ENCODE results near the gene ADSS2.
"Not testable (repeated sequence)": the region's sequence is repeated elsewhere in the genome, so short reads cannot be mapped to it uniquely, and the experiment has no call there.

ADSS2 gene

DNA sequence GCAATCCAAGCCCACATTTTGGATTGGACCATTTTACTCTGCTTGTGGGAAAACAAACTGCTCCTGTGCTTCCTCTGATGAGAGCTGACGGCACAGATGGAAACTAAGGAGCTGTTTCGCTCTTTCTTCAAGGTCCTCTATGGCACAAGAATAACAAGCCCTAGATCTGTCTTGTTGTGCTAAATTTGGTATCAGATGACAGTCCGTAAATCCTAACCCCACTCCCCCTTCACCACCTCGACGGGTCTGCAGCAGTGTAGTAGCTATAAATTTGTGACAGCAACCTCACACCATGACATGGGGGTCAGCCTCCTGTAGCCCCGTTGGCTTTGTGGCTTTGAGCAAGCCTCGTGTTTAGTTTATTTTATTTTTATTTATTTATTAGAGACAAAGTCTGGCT lies 85.9 kb downstream of the ADSS2 start:
- Histone ChIP-seq H3K27ac (ENCODE audit: low read length) (no peak overlapping the region), H3K4me1 (ENCODE audit: insufficient read depth, low read length) (no peaks in the 10 kb centered on the region), H3K79me2 (ENCODE audit: insufficient read depth, low read length) (no peaks in the 10 kb centered on the region), H4K20me1 (ENCODE audit: insufficient read depth, low read length) (no peaks in the 10 kb centered on the region), H3K27me3 (ENCODE audit: insufficient read depth, low read length, poor library complexity) (no peaks in the 10 kb centered on the region), H3K4me2 (ENCODE audit: insufficient read depth, low read length) (no peak overlapping the region), H2AFZ (ENCODE audit: low read depth, low read length) (no peak overlapping the region), H3K9me3 (ENCODE audit: insufficient read depth, low read length, severe bottlenecking) (no peaks in the 10 kb centered on the region), H3K36me3 (ENCODE audit: insufficient read depth, low read length) (no peaks in the 10 kb centered on the region), H3K9ac (ENCODE audit: low read depth, low read length) (no peak overlapping the region), H3K4me3 (ENCODE audit: low read depth in 1 of 2, low read length in 2 of 2) (no peak overlapping the region)
- ATAC-seq (ENCODE audit: insufficient read depth, low read depth) (no peak), DNase-seq (no peak)
- TF ChIP-seq EZH2 (IDR thresholded peaks at IDR 0.05; ENCODE audit: borderline replicate concordance, low read depth, low read length, severe bottlenecking): no peak
- TF ChIP-seq, protein P1, sequence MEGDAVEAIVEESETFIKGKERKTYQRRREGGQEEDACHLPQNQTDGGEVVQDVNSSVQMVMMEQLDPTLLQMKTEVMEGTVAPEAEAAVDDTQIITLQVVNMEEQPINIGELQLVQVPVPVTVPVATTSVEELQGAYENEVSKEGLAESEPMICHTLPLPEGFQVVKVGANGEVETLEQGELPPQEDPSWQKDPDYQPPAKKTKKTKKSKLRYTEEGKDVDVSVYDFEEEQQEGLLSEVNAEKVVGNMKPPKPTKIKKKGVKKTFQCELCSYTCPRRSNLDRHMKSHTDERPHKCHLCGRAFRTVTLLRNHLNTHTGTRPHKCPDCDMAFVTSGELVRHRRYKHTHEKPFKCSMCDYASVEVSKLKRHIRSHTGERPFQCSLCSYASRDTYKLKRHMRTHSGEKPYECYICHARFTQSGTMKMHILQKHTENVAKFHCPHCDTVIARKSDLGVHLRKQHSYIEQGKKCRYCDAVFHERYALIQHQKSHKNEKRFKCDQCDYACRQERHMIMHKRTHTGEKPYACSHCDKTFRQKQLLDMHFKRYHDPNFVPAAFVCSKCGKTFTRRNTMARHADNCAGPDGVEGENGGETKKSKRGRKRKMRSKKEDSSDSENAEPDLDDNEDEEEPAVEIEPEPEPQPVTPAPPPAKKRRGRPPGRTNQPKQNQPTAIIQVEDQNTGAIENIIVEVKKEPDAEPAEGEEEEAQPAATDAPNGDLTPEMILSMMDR (IDR thresholded peaks at IDR 0.05; ENCODE audit: borderline replicate concordance, extremely low read depth, low read length, poor library complexity, severe bottlenecking): no peak

DNA sequence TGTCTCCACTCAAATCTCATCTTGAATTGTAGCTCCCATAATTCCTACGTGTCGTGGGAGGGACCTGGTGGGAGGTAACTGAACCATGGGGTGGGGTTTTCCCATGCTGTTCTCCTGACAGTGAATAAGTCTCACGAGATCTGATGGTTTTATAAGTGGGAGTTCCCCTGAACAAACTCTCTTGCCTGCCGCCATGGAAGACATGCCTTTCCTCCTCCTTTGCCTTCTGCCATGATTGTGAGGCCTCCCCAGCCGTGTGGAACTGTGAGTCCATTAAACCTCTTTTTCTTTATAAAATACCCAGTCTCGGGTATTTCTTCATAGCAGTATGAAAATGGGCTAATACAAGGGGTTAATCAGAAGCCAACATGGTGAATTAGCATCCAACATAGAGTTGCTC lies 86.4 kb downstream of the ADSS2 start:
- not testable (repeated sequence) for H3K36me3 ChIP-seq (ENCODE audit: insufficient read depth, low read length); H3K4me1 ChIP-seq (ENCODE audit: insufficient read depth, low read length)

DNA sequence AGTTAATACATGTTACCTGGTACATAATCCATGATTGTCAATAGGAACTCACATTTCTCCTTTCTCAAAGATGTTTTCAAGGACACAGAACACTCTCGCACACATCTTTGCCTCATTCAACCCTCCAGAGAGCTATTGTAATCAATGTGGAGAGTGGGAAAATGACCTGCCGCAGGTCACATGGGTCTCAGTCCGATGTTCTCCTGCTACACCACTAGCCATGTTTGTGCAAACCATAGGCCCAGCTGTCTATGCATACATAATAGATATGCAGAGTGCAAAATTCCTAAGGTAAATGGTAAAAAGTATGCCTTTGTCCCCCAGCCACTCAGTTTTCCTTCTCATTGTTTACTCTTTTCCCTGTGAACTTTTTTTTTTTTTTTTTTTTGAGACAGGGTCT lies 89.2 kb downstream of the ADSS2 start:
- H3K79me2 ChIP-seq (ENCODE audit: insufficient read depth, low read length): no peaks in the 10 kb centered on the region
- H3K4me2 ChIP-seq (ENCODE audit: insufficient read depth, low read length): no peak overlapping the region
- no peak overlapping the region for H3K4me3 ChIP-seq (ENCODE audit: low read depth in 1 of 2, low read length in 2 of 2)
- DNase-seq: no peak
- no peak overlapping the region for H2AFZ ChIP-seq (ENCODE audit: low read depth, low read length)
- H3K9ac ChIP-seq (ENCODE audit: low read depth, low read length): no peak overlapping the region
- ATAC-seq (ENCODE audit: insufficient read depth, low read depth): no peak
- no peaks in the 10 kb centered on the region for H3K4me1 ChIP-seq (ENCODE audit: insufficient read depth, low read length)
- no peaks in the 10 kb centered on the region for H4K20me1 ChIP-seq (ENCODE audit: insufficient read depth, low read length)
- H3K9me3 ChIP-seq (ENCODE audit: insufficient read depth, low read length, severe bottlenecking): no peaks in the 10 kb centered on the region
- H3K27ac ChIP-seq (ENCODE audit: low read length): no peak overlapping the region
- TF ChIP-seq EZH2 (IDR thresholded peaks at IDR 0.05; ENCODE audit: borderline replicate concordance, low read depth, low read length, severe bottlenecking): no peak
- H3K27me3 ChIP-seq (ENCODE audit: insufficient read depth, low read length, poor library complexity): no peaks in the 10 kb centered on the region
- no peaks in the 10 kb centered on the region for H3K36me3 ChIP-seq (ENCODE audit: insufficient read depth, low read length)

More for the DNA sequence above, 86.4 kb downstream of the ADSS2 start:
- not testable (repeated sequence) for H3K27me3 ChIP-seq (ENCODE audit: insufficient read depth, low read length, poor library complexity); H2AFZ ChIP-seq (ENCODE audit: low read depth, low read length); ATAC-seq (ENCODE audit: insufficient read depth, low read depth); H3K9me3 ChIP-seq (ENCODE audit: insufficient read depth, low read length, severe bottlenecking); H3K4me3 ChIP-seq (ENCODE audit: low read depth in 1 of 2, low read length in 2 of 2); DNase-seq; H3K4me2 ChIP-seq (ENCODE audit: insufficient read depth, low read length); H4K20me1 ChIP-seq (ENCODE audit: insufficient read depth, low read length); H3K27ac ChIP-seq (ENCODE audit: low read length); H3K79me2 ChIP-seq (ENCODE audit: insufficient read depth, low read length); H3K9ac ChIP-seq (ENCODE audit: low read depth, low read length)

DNA sequence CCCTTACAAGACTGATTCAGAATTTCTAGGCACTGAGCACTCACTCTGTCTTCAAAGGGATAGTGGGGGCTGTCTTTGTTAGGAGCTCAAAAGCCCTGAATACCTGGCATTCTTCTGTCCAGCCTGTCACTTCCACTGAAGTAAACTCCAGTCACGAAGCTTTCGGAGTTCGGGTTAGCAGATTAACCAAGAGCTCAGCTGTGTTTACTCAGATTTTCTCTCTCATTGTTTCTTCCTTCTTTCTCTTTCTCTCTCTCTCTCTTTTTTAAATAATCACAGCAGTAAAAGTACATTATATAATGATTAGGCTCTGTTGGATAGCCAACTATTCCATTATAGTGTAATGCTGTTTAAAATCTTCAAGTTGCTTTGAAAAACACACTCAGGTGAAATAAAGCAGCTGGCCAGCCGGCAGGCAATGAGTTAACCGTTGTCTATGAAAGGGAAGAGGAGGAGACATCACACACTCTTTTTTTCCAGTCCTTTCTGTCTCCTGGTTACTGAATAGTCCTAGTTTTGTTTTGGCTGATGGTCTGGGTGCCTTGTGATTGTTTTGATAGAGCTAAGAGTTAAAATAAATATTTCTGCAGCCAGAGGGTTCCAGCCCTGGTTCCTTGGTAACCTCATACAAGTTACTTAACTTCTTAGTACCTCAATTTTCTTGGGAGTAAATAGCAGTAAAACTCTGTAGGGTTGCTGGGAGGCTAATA lies 89.8 kb downstream of the ADSS2 start:
- Histone ChIP-seq H3K4me1 (ENCODE audit: insufficient read depth, low read length) (no peaks in the 10 kb centered on the region), H3K9me3 (ENCODE audit: insufficient read depth, low read length, severe bottlenecking) (no peaks in the 10 kb centered on the region), H3K79me2 (ENCODE audit: insufficient read depth, low read length) (no peaks in the 10 kb centered on the region), H4K20me1 (ENCODE audit: insufficient read depth, low read length) (no peaks in the 10 kb centered on the region), H3K4me2 (ENCODE audit: insufficient read depth, low read length) (no peak overlapping the region), H3K9ac (ENCODE audit: low read depth, low read length) (no peak overlapping the region), H3K27me3 (ENCODE audit: insufficient read depth, low read length, poor library complexity) (no peaks in the 10 kb centered on the region), H3K4me3 (ENCODE audit: low read depth in 1 of 2, low read length in 2 of 2) (no peak overlapping the region), H2AFZ (ENCODE audit: low read depth, low read length) (no peak overlapping the region), H3K36me3 (ENCODE audit: insufficient read depth, low read length) (no peaks in the 10 kb centered on the region), H3K27ac (ENCODE audit: low read length) (no peak overlapping the region)
- ATAC-seq (ENCODE audit: insufficient read depth, low read depth) (no peak), DNase-seq (no peak)
- TF ChIP-seq, protein P1 (IDR thresholded peaks at IDR 0.05; ENCODE audit: borderline replicate concordance, extremely low read depth, low read length, poor library complexity, severe bottlenecking): no peak
- no peak for TF ChIP-seq EZH2 (IDR thresholded peaks at IDR 0.05; ENCODE audit: borderline replicate concordance, low read depth, low read length, severe bottlenecking)
